ENCODE results near the gene CTLA4. TPM values are rescaled to one million over a fixed set of nuclear protein-coding genes. Genes with fewer than 3 reads are reported as not detected.

Gene CTLA4
- total RNA-seq, 1 donor: under 0.01 TPM

Other genes starting within 250 kb of the CTLA4 start
- gene CD28, start 161.1 kb upstream of the CTLA4 start, total RNA-seq: 0.27 TPM
- gene ICOS, start 69.0 kb downstream of the CTLA4 start, total RNA-seq: under 0.01 TPM